HAP-1 (cell line): ENCODE measurements around the gene CDK2.
"Not testable (repeated sequence)": the region's sequence is repeated elsewhere in the genome, so short reads cannot be mapped to it uniquely, and the experiment has no call there.

Experiments
- DNase-seq, 2 experiments: peaks; one replicate each; pipeline ENCODE4 v3.0.0-alpha.2; 2016 to 2020; ENCODE audit warnings: low spot score in 2 of 2
- H3K27me3 ChIP-seq: fragments of 250-450 bp; sonication (Bioruptor Pico); 2 replicates; pipeline ENCODE4 v1.5.1; 2020; ENCODE audit warnings: low read depth, mild to moderate bottlenecking, moderate library complexity
- H3K36me3 ChIP-seq: fragments of 250-450 bp; sonication (Bioruptor Pico); replicated peaks from 2 replicates; pipeline ENCODE4 v1.5.1; 2020; ENCODE audit warnings: mild to moderate bottlenecking
- H3K4me1 ChIP-seq: fragments of 250-450 bp; sonication (Bioruptor Pico); 2 replicates; pipeline ENCODE4 v1.5.1; 2020; ENCODE audit warnings: mild to moderate bottlenecking
- H3K4me3 ChIP-seq: fragments of 250-450 bp; sonication (Bioruptor Pico); 2 replicates; pipeline ENCODE4 v1.5.1; 2020; ENCODE audit warnings: mild to moderate bottlenecking, moderate library complexity
- H3K9me3 ChIP-seq: fragments of 250-450 bp; sonication (Bioruptor Pico); 2 replicates; pipeline ENCODE4 v1.5.1; 2020; ENCODE audit warnings: mild to moderate bottlenecking, moderate library complexity
- in situ Hi-C: fragments of 300-500 bp; cut with MboI; formaldehyde crosslinking; loops from 3 replicates; pipeline ENCODE4 v1.14.3; 2020; ENCODE audit warnings: low sequenced_read_pairs, inconsistent platforms, mixed read lengths

The CDK2 gene

GRCh38 chr12:55966408-55967281, at the start of gene CDK2:
TSS of gene CDK2 (plus strand) at chr12:55966830. CDS start at chr12:55967009, 179 bp downstream.
- Histone ChIP-seq H3K27me3 (no peaks in the 10 kb centered on the region), H3K4me3 (peak within 1 kb of the TSS; percentile 87), H3K4me1 (peaks cover 5% of the 10 kb centered on the region; the same call in 1 of the 2 replicates), H3K36me3 (peaks cover 22% of the 10 kb centered on the region), H3K9me3 (no peaks in the 10 kb centered on the region)
- in situ Hi-C loops, result no loop called here
- peak; percentile 91 to 97 for DNase-seq

GRCh38 chr12:55919032-55919431, 47.6 kb upstream of the CDK2 start:
- DNase-seq, H3K36me3 ChIP-seq, H3K4me3 ChIP-seq, H3K9me3 ChIP-seq, H3K4me1 ChIP-seq, in situ Hi-C loops, H3K27me3 ChIP-seq: not testable (repeated sequence)

GRCh38 chr12:55922126-55922525, 44.5 kb upstream of the CDK2 start:
- Histone ChIP-seq H3K27me3 (no peaks in the 10 kb centered on the region), H3K4me1 (no peaks in the 10 kb centered on the region; the same call in 1 of the 2 replicates), H3K36me3 (peaks cover 3% of the 10 kb centered on the region), H3K9me3 (no peaks in the 10 kb centered on the region), H3K4me3 (no peak overlapping the region)
- DNase-seq, result no peak
- in situ Hi-C loops, result no loop called here

GRCh38 chr12:55923648-55924047, 43.0 kb upstream of the CDK2 start:
- H3K9me3 ChIP-seq, H3K4me1 ChIP-seq, H3K36me3 ChIP-seq, DNase-seq, H3K27me3 ChIP-seq, H3K4me3 ChIP-seq, in situ Hi-C loops: not testable (repeated sequence)

- Histone ChIP-seq H3K9me3 (no peaks in the 10 kb centered on the region), H3K27me3 (no peaks in the 10 kb centered on the region), H3K36me3 (peaks cover 3% of the 10 kb centered on the region), H3K4me3 (peak overlapping the region; percentile 75; the same call in 1 of the 2 replicates), H3K4me1 (peaks cover 13% of the 10 kb centered on the region)
- no peak for DNase-seq
- in situ Hi-C loops, result loop anchor here (5.0 kb wide), 2 partner anchors 108 to 188 kb away; partner anchors contain the start of genes ORMDL2 and SARNP
These were observed 41.3 kb upstream of the CDK2 start for GRCh38 chr12:55925371-55925770.

- DNase-seq, result no peak
- Histone ChIP-seq H3K4me3 (peak overlapping the region; percentile 75), H3K9me3 (no peaks in the 10 kb centered on the region), H3K27me3 (no peaks in the 10 kb centered on the region), H3K4me1 (peaks cover 20% of the 10 kb centered on the region), H3K36me3 (peaks cover 3% of the 10 kb centered on the region)
- in situ Hi-C loops, result loop anchor here (5.0 kb wide), 2 partner anchors 109 to 189 kb away; partner anchors contain the start of genes ORMDL2 and SARNP
These were observed 40.5 kb upstream of the CDK2 start for GRCh38 chr12:55925870-55926737.

GRCh38 chr12:55926738-55927587, 39.7 kb upstream of the CDK2 start:
- in situ Hi-C loops, result loop anchor here (5.0 kb wide), 2 partner anchors 110 to 190 kb away; partner anchors contain the start of genes ORMDL2 and SARNP
- Histone ChIP-seq H3K4me3 (peak overlapping the region; percentile 75), H3K9me3 (no peaks in the 10 kb centered on the region), H3K27me3 (no peaks in the 10 kb centered on the region), H3K4me1 (peaks cover 26% of the 10 kb centered on the region), H3K36me3 (peaks cover 3% of the 10 kb centered on the region)
- peak; percentile 94 to 95 for DNase-seq

GRCh38 chr12:55927588-55928502, 38.8 kb upstream of the CDK2 start, which contains the start of gene PYM1:
TSS of gene PYM1 (minus strand) at chr12:55927894. CDS start at chr12:55927761, 133 bp downstream.
- in situ Hi-C loops, result loop anchor here (5.0 kb wide), 2 partner anchors 111 to 191 kb away; partner anchors contain the start of genes ORMDL2 and SARNP
- peak within 1 kb of the TSS; percentile 75 for H3K4me3 ChIP-seq
- peak; percentile 81 to 89 for DNase-seq
- peaks cover 26% of the 10 kb centered on the region for H3K4me1 ChIP-seq
- H3K27me3 ChIP-seq, result no peaks in the 10 kb centered on the region
- peaks cover 3% of the 10 kb centered on the region; the same call in 1 of the 2 replicates for H3K36me3 ChIP-seq
- no peaks in the 10 kb centered on the region for H3K9me3 ChIP-seq

- Histone ChIP-seq H3K9me3 (no peaks in the 10 kb centered on the region), H3K4me1 (peaks cover 26% of the 10 kb centered on the region), H3K27me3 (no peaks in the 10 kb centered on the region), H3K4me3 (no peak overlapping the region), H3K36me3 (peaks cover 3% of the 10 kb centered on the region; the same call in 1 of the 2 replicates)
- in situ Hi-C loops, result loop anchor here (5.0 kb wide), 2 partner anchors 112 to 192 kb away; partner anchors contain the start of genes ORMDL2 and SARNP
- DNase-seq, result no peak
These were observed 37.3 kb upstream of the CDK2 start for GRCh38 chr12:55929306-55929791.

GRCh38 chr12:55930771-55931316, 35.8 kb upstream of the CDK2 start, which contains the start of gene DGKA:
TSS of gene DGKA (plus strand) at chr12:55931162. CDS start at chr12:55936504, 5,342 bp downstream.
- no peaks in the 10 kb centered on the region; the same call in 1 of the 2 replicates for H3K36me3 ChIP-seq
- in situ Hi-C loops, result no loop called here
- H3K27me3 ChIP-seq, result no peaks in the 10 kb centered on the region
- peak; percentile 74 to 75 for DNase-seq
- peak within 1 kb of the TSS; percentile 42 for H3K4me3 ChIP-seq
- H3K9me3 ChIP-seq, result no peaks in the 10 kb centered on the region
- peaks cover 26% of the 10 kb centered on the region for H3K4me1 ChIP-seq

- DNase-seq, result no peak
- Histone ChIP-seq H3K36me3 (no peaks in the 10 kb centered on the region; the same call in 1 of the 2 replicates), H3K9me3 (no peaks in the 10 kb centered on the region), H3K4me1 (peaks cover 26% of the 10 kb centered on the region), H3K27me3 (no peaks in the 10 kb centered on the region), H3K4me3 (peak overlapping the region; percentile 42)
- in situ Hi-C loops, result no loop called here
These were observed 35.3 kb upstream of the CDK2 start for GRCh38 chr12:55931317-55931779.
